Ishikawa (cell line): ENCODE results near the gene CAMKK1.

Experiments used
- CEBPB ChIP-seq: IDR thresholded peaks from 2 replicates; pipeline ENCODE4 v1.6.1; 2012
- CREB1 ChIP-seq: IDR thresholded peaks from 2 replicates; pipeline ENCODE4 v1.6.1; 2012; ENCODE audit warnings: low read depth
- EGR1 ChIP-seq: IDR thresholded peaks from 2 replicates; pipeline ENCODE4 v1.6.1; 2012
- EP300 ChIP-seq: IDR thresholded peaks from 2 replicates; pipeline ENCODE4 v1.6.1; 2012; ENCODE audit warnings: borderline replicate concordance
- FOXM1 ChIP-seq: IDR thresholded peaks from 2 replicates; pipeline ENCODE4 v1.6.1; 2012; ENCODE audit warnings: low read depth, borderline replicate concordance
- NFIC ChIP-seq: IDR thresholded peaks from 2 replicates; pipeline ENCODE4 v1.6.1; 2012
- RAD21 ChIP-seq: IDR thresholded peaks from 2 replicates; pipeline ENCODE4 v1.6.1; 2012; ENCODE audit warnings: low read depth
- TCF12 ChIP-seq: IDR thresholded peaks from 2 replicates; pipeline ENCODE4 v1.6.1; 2012; ENCODE audit warnings: low read depth
- TEAD4 ChIP-seq: IDR thresholded peaks from 2 replicates; pipeline ENCODE4 v1.6.1; 2012
- YY1 ChIP-seq: IDR thresholded peaks from 2 replicates; pipeline ENCODE4 v1.6.1; 2012; ENCODE audit warnings: low read depth
- TF ChIP-seq, protein P1 (sequence below): IDR thresholded peaks from 2 replicates; pipeline ENCODE4 v1.6.1; 2012
- TF ChIP-seq, protein P2 (sequence below): IDR thresholded peaks from 2 replicates; pipeline ENCODE4 v1.6.1; 2012; ENCODE audit warnings: low read depth, mild to moderate bottlenecking
- TF ChIP-seq, protein P3 (sequence below): IDR thresholded peaks from 2 replicates; pipeline ENCODE4 v1.6.1; 2012

DNA sequence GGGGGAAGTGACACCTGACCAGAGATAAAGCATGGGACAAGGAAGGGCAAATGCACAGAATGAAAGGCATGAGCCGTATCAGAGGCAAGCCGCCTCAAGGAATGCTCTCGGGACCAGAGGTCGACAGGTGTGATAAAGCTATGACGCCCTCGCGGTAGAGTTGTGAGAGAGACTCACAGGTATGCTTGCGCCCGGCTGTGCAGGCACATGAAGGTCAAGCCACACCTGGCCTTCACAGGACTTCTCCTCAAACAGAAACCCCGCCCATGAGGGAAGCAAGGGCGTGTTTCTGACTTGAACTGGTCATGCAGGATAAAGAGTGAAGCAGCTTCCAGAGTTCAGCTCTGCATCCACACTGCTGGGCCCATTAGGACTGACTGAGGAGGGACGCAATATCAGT lies 54.6 kb downstream of the CAMKK1 start:
- no peak for TF ChIP-seq EP300
- TF ChIP-seq FOXM1: no peak
- TF ChIP-seq, protein P1, sequence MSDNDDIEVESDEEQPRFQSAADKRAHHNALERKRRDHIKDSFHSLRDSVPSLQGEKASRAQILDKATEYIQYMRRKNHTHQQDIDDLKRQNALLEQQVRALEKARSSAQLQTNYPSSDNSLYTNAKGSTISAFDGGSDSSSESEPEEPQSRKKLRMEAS: peak; percentile 76
- no peak for TF ChIP-seq EGR1
- no peak for TF ChIP-seq YY1
- TF ChIP-seq, protein P2, sequence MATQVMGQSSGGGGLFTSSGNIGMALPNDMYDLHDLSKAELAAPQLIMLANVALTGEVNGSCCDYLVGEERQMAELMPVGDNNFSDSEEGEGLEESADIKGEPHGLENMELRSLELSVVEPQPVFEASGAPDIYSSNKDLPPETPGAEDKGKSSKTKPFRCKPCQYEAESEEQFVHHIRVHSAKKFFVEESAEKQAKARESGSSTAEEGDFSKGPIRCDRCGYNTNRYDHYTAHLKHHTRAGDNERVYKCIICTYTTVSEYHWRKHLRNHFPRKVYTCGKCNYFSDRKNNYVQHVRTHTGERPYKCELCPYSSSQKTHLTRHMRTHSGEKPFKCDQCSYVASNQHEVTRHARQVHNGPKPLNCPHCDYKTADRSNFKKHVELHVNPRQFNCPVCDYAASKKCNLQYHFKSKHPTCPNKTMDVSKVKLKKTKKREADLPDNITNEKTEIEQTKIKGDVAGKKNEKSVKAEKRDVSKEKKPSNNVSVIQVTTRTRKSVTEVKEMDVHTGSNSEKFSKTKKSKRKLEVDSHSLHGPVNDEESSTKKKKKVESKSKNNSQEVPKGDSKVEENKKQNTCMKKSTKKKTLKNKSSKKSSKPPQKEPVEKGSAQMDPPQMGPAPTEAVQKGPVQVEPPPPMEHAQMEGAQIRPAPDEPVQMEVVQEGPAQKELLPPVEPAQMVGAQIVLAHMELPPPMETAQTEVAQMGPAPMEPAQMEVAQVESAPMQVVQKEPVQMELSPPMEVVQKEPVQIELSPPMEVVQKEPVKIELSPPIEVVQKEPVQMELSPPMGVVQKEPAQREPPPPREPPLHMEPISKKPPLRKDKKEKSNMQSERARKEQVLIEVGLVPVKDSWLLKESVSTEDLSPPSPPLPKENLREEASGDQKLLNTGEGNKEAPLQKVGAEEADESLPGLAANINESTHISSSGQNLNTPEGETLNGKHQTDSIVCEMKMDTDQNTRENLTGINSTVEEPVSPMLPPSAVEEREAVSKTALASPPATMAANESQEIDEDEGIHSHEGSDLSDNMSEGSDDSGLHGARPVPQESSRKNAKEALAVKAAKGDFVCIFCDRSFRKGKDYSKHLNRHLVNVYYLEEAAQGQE: no peak
- TF ChIP-seq RAD21: no peak
- no peak for TF ChIP-seq CREB1
- TF ChIP-seq TEAD4: no peak
- no peak for TF ChIP-seq NFIC
- no peak for TF ChIP-seq CEBPB
- TF ChIP-seq, protein P3, sequence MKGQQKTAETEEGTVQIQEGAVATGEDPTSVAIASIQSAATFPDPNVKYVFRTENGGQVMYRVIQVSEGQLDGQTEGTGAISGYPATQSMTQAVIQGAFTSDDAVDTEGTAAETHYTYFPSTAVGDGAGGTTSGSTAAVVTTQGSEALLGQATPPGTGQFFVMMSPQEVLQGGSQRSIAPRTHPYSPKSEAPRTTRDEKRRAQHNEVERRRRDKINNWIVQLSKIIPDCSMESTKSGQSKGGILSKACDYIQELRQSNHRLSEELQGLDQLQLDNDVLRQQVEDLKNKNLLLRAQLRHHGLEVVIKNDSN: no peak
- no peak for TF ChIP-seq TCF12
